GM12878 (cell line): ENCODE results near the gene CD69. TPM values are rescaled to one million over a fixed set of nuclear protein-coding genes. Genes with fewer than 3 reads are reported as not detected.

Experiments
- CEBPB ChIP-seq, 2 experiments: fragments of 150-350 bp in 1 of 2; IDR thresholded peaks; 2 replicates each; pipeline ENCODE4 v1.6.1; 2012 to 2014; ENCODE audit warnings: low read depth in 2 of 2, low read length in 2 of 2, borderline replicate concordance in 1 of 2, inconsistent platforms in 1 of 2
- CTCF ChIP-seq, 3 experiments: IDR thresholded peaks in 2 of 3; conservative IDR thresholded peaks in 1 of 3; 2 replicates each; pipeline ENCODE4 v1.5.1; 2011; ENCODE audit warnings: low read depth in 3 of 3, low read length in 3 of 3, mild to moderate bottlenecking in 3 of 3, control low read depth in 2 of 3, moderate library complexity in 2 of 3, inconsistent platforms in 1 of 3, mixed read lengths in 1 of 3; ENCODE audit not compliant: control insufficient read depth in 2 of 3, insufficient read depth in 1 of 3; ENCODE audit errors: extremely low read depth in 1 of 3
- CUX1 ChIP-seq: IDR thresholded peaks from 2 replicates; pipeline ENCODE4 v1.6.1; 2012; ENCODE audit warnings: improper control_type of control experiment, low read depth, low read length; ENCODE audit not compliant: insufficient replicate concordance
- FOXM1 ChIP-seq: IDR thresholded peaks from 2 replicates; pipeline ENCODE4 v1.6.1; 2012; ENCODE audit warnings: low read depth, mild to moderate bottlenecking, inconsistent platforms, low read length, moderate library complexity
- JUND ChIP-seq: IDR thresholded peaks from 2 replicates; pipeline ENCODE4 v1.6.1; 2012; ENCODE audit warnings: low read depth, mild to moderate bottlenecking, low read length, improper control_type of control experiment, moderate library complexity
- MXI1 ChIP-seq: fragments of 150-350 bp; IDR thresholded peaks from 2 replicates; pipeline ENCODE4 v1.6.1; 2011; ENCODE audit warnings: low read depth, mild to moderate bottlenecking, inconsistent platforms, low read length, improper control_type of control experiment
- NKRF ChIP-seq: fragments of 450-650 bp; conservative IDR thresholded peaks from 2 replicates; pipeline ENCODE4 v1.6.1; 2017; ENCODE audit warnings: mild to moderate bottlenecking, moderate library complexity
- RCOR1 ChIP-seq: conservative IDR thresholded peaks from 2 replicates; pipeline ENCODE4 v1.6.1; 2012; ENCODE audit warnings: low read depth, low read length, improper control_type of control experiment
- SKIL ChIP-seq: fragments of 450-650 bp; IDR thresholded peaks from 2 replicates; pipeline ENCODE4 v1.6.1; 2017; ENCODE audit warnings: mild to moderate bottlenecking, low read depth, inconsistent platforms; ENCODE audit not compliant: poor library complexity, severe bottlenecking
- SMAD5 ChIP-seq: IDR thresholded peaks from 2 replicates; pipeline ENCODE4 v1.6.1; 2016; ENCODE audit warnings: antibody characterized with exemption, low read depth
- STAT3 ChIP-seq: IDR thresholded peaks from 2 replicates; pipeline ENCODE4 v1.6.1; 2011; ENCODE audit warnings: low read depth, low read length, improper control_type of control experiment
- SUPT20H ChIP-seq: IDR thresholded peaks from 2 replicates; pipeline ENCODE4 v1.6.1; 2011; ENCODE audit warnings: low read depth, mild to moderate bottlenecking, low read length, moderate library complexity, borderline replicate concordance; ENCODE audit not compliant: control insufficient read depth
- WRNIP1 ChIP-seq: IDR thresholded peaks from 2 replicates; pipeline ENCODE4 v1.6.1; 2011; ENCODE audit warnings: low read depth, low read length, improper control_type of control experiment, borderline replicate concordance
- ZNF24 ChIP-seq: fragments of 450-650 bp; IDR thresholded peaks from 2 replicates; pipeline ENCODE4 v1.6.1; 2017; ENCODE audit warnings: antibody characterized with exemption, mild to moderate bottlenecking
- ZNF274 ChIP-seq: IDR thresholded peaks from one replicate; pipeline ENCODE4 v1.8.0; 2011; ENCODE audit not compliant: insufficient read length, insufficient read depth
- polyA plus RNA-seq, 11 experiments: library from polyadenylated mRNA; depleted of rRNA in 4 of 11; unstranded in 6 of 11; stranded (reverse) in 5 of 11; fragments of >200 nt; fragmentation: Nextera tagmentation in 4 of 11; fragmentation: Illumina TruSeq in 1 of 11; extraction: Ambion mirVana in 4 of 11; extraction: Trizol in 1 of 11; gene quantifications; 1 replicate in 1 of 11; 2 replicates in 10 of 11; pipeline versions ENCODE4 v1.2.1 to v1.2.3, GENCODE V29; 2011 to 2016; ENCODE audit warnings: inconsistent platforms in 2 of 11, missing spikeins in 2 of 11, low read depth in 1 of 11
- total RNA-seq, 4 experiments: library from RNA; depleted of rRNA in 3 of 4; stranded (reverse); fragments of >200 nt in 3 of 4; fragmentation: Illumina TruSeq in 1 of 4; extraction: Trizol in 1 of 4; gene quantifications; 2 replicates each; pipeline versions ENCODE4 v1.2.1 to v1.2.3, GENCODE V29; 2013 to 2021

CD69 gene
- total and polyA plus RNA-seq, 10 of the 15 experiments (the other 5 are each of a cell fraction or from before 2014, with no cell fraction given): 7.3 to 156 (median 15.0) TPM

GRCh38 chr12:9717070-9717925 is 43.4 kb downstream of the CD69 start (continued):
- TF ChIP-seq NKRF (no peak), MXI1 (no peak), SUPT20H (no peak), ZNF274 (no peak), JUND (no peak), STAT3 (no peak), RCOR1 (no peak), CUX1 (no peak), WRNIP1 (no peak), ZNF24 (no peak), CTCF (IDR thresholded peaks at IDR 0.05 in 2 of 3, conservative IDR thresholded peaks at IDR 0.05 in 1 of 3; ENCODE audit: control insufficient read depth in 2 of 3, extremely low read depth in 1 of 3, insufficient read depth in 1 of 3, low read depth in 3 of 3, low read length in 3 of 3) (no peak), FOXM1 (peak; percentile 31; the same call in 1 of the 2 replicates), SKIL (no peak), CEBPB (IDR thresholded peaks at IDR 0.05; ENCODE audit: borderline replicate concordance in 1 of 2, low read depth in 2 of 2, low read length in 2 of 2) (no peak), SMAD5 (no peak)
